ENCODE data around the gene ZBTB7C.

ZBTB7C gene

DNA sequence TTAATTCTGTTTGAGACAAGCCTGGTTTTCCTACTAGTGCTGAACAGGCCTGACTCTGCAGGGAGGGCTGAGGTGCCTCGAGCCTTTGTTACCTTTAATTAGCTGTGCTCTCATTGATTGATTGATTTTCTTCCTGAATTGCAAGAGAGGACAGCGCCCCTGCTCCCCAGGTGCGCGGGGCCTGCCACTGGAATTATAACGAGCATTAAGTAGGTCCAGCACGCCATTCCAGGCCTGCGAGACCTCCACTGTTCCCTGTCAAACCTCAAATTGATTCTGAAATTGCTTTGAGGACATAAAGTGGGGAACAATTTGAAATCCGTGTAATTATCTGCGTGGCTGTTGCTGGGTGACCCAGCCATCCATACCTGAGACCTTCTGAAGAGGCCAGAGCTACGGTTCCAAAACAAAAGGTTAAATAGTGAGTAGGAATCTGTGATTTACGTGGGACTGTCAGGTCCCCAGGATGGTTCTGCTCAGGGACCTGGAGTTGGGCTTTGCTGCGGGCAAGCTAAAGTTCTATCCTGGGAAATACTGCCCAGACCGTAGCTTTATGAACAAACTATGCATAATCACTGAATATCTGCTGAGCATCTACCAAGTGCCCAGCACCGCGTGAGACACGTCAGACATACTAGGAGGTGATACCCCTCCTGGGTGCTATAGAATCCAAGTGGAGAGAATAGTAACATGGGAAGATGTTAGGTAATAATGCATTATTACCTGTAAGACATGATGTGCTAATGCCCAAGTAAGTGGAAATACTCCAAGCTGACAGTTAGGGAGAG lies 104.1 kb downstream of the ZBTB7C start:
- Histone ChIP-seq H3K9me3 (ENCODE audit: control insufficient read depth in 1 of 2, low read length in 2 of 2) (no peaks in the 10 kb centered on the region), H3K36me3 (ENCODE audit: control insufficient read depth in 1 of 2, insufficient read depth in 2 of 2, low read length in 2 of 2) (no peaks in the 10 kb centered on the region), H3K4me1 (ENCODE audit: control insufficient read depth in 1 of 2, insufficient read depth in 2 of 2, low read length in 2 of 2) (no peaks in the 10 kb centered on the region), H3K27me3 (ENCODE audit: low read depth, low read length) (no peaks in the 10 kb centered on the region), H3K4me3 (ENCODE audit: low read depth in 1 of 2, low read length in 2 of 2) (no peak overlapping the region), H3K27ac (ENCODE audit: low read length) (no peak overlapping the region)

DNA sequence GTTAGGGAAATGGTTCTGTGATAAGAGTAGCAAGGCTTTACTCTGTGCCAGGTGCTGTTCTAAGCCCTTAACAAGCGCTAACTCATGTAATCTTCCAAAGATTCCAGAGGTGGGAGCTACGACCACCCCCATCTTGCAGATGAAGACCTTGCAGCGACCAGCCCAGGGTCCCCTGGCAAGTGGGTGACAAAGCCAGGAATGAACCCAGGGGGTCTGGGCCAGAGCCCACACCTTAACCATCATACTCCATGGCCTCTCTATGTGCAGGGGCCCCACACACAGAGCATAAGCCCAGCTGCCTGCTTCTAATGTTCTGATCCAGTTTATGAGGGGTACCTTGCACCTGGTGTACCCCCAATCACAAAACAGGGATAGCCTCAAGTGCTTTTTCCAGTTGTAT lies 105.3 kb downstream of the ZBTB7C start:
- Histone ChIP-seq H3K27me3 (ENCODE audit: low read depth, low read length) (no peaks in the 10 kb centered on the region), H3K4me3 (ENCODE audit: low read depth in 1 of 2, low read length in 2 of 2) (no peak overlapping the region), H3K4me1 (ENCODE audit: control insufficient read depth in 1 of 2, insufficient read depth in 2 of 2, low read length in 2 of 2) (no peaks in the 10 kb centered on the region), H3K27ac (ENCODE audit: low read length) (no peak overlapping the region), H3K36me3 (ENCODE audit: control insufficient read depth in 1 of 2, insufficient read depth in 2 of 2, low read length in 2 of 2) (no peaks in the 10 kb centered on the region), H3K9me3 (ENCODE audit: control insufficient read depth in 1 of 2, low read length in 2 of 2) (no peaks in the 10 kb centered on the region)

DNA sequence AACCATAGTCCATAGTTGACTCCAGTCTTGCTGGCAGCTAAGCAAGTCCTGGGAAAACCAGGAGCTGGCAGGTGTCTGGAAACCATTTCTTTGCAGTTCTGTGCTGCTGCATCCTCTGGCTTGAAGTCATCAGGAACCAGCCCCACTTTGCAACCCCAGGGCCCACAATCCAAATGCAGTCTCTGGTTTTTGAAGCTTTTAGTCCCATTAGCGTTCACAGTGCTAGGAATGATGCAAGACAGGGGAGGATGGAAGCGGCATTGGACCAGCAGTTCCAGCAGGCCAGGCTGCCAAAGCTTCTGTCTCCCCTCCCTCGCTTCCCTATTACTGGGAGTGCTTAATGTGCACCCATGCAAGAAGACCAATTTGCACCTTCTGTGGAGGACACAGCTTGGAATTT lies 106.4 kb downstream of the ZBTB7C start:
- H3K36me3 ChIP-seq (ENCODE audit: control insufficient read depth in 1 of 2, insufficient read depth in 2 of 2, low read length in 2 of 2) = no peaks in the 10 kb centered on the region
- no peaks in the 10 kb centered on the region for H3K9me3 ChIP-seq (ENCODE audit: control insufficient read depth in 1 of 2, low read length in 2 of 2)
- H3K27me3 ChIP-seq (ENCODE audit: low read depth, low read length) = no peaks in the 10 kb centered on the region
- no peak overlapping the region for H3K27ac ChIP-seq (ENCODE audit: low read length)
- no peaks in the 10 kb centered on the region for H3K4me1 ChIP-seq (ENCODE audit: control insufficient read depth in 1 of 2, insufficient read depth in 2 of 2, low read length in 2 of 2)
- H3K4me3 ChIP-seq (ENCODE audit: low read depth in 1 of 2, low read length in 2 of 2) = no peak overlapping the region

DNA sequence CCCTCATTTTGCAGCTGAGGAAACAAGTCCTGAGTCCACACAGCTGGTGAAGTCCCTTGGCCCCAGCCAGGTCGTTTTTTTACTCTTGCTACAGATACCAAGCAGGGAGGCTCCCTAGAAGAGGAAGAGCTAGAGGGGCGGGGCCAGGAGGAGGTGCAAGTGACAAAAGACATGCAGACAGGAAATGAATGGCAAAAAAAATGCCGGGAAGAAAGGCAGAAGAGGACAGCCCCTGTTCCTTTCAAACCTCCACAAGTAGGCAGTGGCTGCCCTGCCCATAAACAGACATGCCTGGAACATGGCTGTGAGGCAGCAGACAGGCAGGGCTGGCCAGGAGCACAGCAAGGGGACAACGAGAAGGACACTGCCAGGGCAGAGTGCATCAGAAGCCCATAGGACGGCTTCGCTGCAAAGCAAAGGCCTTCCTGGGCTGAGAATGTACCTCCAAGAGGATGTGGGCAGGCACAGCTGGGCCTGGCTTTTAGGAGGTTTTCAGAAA lies 108.7 kb downstream of the ZBTB7C start:
- no peaks in the 10 kb centered on the region for H3K27me3 ChIP-seq (ENCODE audit: low read depth, low read length)
- no peak overlapping the region for H3K27ac ChIP-seq (ENCODE audit: low read length)
- no peaks in the 10 kb centered on the region for H3K36me3 ChIP-seq (ENCODE audit: control insufficient read depth in 1 of 2, insufficient read depth in 2 of 2, low read length in 2 of 2)

DNA sequence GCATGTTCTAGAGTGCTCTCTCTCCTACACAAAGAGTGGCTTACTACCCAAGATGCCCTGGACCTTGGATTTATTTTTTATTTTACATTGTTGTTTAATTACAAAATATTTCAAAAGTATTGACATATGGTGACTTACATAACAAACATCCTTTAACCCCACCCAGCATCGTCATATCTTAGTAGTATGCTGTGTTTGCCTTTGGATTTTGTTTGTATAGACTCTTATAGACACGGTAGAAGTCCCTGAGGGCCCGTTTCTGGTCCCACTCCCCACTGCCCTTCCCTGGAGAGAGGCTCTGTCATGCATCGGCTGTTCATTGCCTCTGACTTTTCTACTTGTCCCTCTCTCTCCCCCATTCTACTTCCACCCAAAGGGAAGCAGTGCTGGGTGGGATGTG lies 112.0 kb downstream of the ZBTB7C start:
- Histone ChIP-seq H3K27ac (ENCODE audit: low read length) (no peak overlapping the region), H3K4me3 (ENCODE audit: low read depth in 1 of 2, low read length in 2 of 2) (no peak overlapping the region), H3K4me1 (ENCODE audit: control insufficient read depth in 1 of 2, insufficient read depth in 2 of 2, low read length in 2 of 2) (no peaks in the 10 kb centered on the region)

More for the DNA sequence above, 108.7 kb downstream of the ZBTB7C start:
- H3K9me3 ChIP-seq (ENCODE audit: control insufficient read depth in 1 of 2, low read length in 2 of 2) = no peaks in the 10 kb centered on the region
- H3K4me3 ChIP-seq (ENCODE audit: low read depth in 1 of 2, low read length in 2 of 2) = no peak overlapping the region
- no peaks in the 10 kb centered on the region for H3K4me1 ChIP-seq (ENCODE audit: control insufficient read depth in 1 of 2, insufficient read depth in 2 of 2, low read length in 2 of 2)

DNA sequence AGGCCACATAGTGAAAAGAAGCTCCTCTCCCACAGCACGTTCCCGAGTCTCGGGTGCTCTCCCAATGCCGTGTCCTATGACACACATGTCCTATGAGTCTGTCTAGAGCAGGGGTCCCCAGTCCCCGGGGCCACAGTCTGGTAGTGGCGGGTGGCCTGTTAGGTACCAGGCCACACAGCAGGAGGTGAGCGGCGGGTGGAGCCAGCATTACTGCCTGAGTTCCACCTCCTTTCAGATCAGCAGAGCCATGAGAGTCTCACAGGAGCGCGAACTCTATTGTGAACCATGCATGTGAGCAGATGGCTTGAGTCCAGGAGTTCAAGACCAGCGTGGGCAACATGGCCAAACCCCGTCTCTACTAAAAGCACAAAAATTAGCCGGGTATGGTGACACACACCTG lies 112.6 kb downstream of the ZBTB7C start:
- no peak overlapping the region for H3K4me3 ChIP-seq (ENCODE audit: low read depth in 1 of 2, low read length in 2 of 2)
- H3K27me3 ChIP-seq (ENCODE audit: low read depth, low read length) = no peaks in the 10 kb centered on the region
- H3K9me3 ChIP-seq (ENCODE audit: control insufficient read depth in 1 of 2, low read length in 2 of 2) = no peaks in the 10 kb centered on the region
- no peak overlapping the region for H3K27ac ChIP-seq (ENCODE audit: low read length)
- H3K36me3 ChIP-seq (ENCODE audit: control insufficient read depth in 1 of 2, insufficient read depth in 2 of 2, low read length in 2 of 2) = no peaks in the 10 kb centered on the region
- no peaks in the 10 kb centered on the region for H3K4me1 ChIP-seq (ENCODE audit: control insufficient read depth in 1 of 2, insufficient read depth in 2 of 2, low read length in 2 of 2)

More for the DNA sequence above, 112.0 kb downstream of the ZBTB7C start:
- Histone ChIP-seq H3K27me3 (ENCODE audit: low read depth, low read length) (no peaks in the 10 kb centered on the region), H3K9me3 (ENCODE audit: control insufficient read depth in 1 of 2, low read length in 2 of 2) (no peaks in the 10 kb centered on the region), H3K36me3 (ENCODE audit: control insufficient read depth in 1 of 2, insufficient read depth in 2 of 2, low read length in 2 of 2) (no peaks in the 10 kb centered on the region)

DNA sequence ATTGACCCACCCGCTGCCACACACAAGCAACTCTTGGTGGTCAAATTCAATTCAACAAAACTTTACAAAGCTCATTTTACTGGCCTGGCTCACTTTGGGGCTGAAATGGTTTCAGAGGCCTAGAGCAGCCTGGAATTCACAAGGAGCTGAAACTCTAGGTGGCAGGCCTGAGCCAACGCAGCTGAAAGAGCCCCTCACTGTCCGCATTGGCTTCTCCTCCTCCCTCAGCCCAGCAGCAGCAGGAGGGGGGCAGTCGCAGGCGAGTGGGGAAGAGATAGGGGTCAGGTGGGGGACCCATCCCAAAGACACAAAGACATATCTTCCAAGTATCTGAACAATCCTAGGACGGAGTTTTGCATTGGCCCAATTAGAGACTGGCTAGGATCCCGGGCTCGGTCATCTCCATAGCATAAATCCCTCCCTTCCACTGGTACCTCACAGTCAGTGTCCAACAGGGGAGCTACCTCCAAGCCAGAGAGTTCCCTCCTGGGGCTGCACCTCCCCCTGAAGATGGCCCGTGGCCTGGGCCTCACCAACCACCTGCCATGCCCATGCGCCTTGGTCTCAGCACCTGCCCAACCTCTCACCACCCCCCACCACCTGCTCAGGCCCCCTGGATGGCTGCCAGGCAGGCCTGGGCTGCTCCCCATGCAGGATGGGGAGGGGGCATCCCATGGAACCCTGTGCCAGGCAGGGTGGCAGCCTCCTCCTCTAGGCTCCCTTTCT lies 113.4 kb downstream of the ZBTB7C start:
- Histone ChIP-seq H3K4me3 (ENCODE audit: low read depth in 1 of 2, low read length in 2 of 2) (no peak overlapping the region), H3K9me3 (ENCODE audit: control insufficient read depth in 1 of 2, low read length in 2 of 2) (no peaks in the 10 kb centered on the region), H3K4me1 (ENCODE audit: control insufficient read depth in 1 of 2, insufficient read depth in 2 of 2, low read length in 2 of 2) (no peaks in the 10 kb centered on the region), H3K27ac (ENCODE audit: low read length) (no peak overlapping the region), H3K27me3 (ENCODE audit: low read depth, low read length) (no peaks in the 10 kb centered on the region), H3K36me3 (ENCODE audit: control insufficient read depth in 1 of 2, insufficient read depth in 2 of 2, low read length in 2 of 2) (no peaks in the 10 kb centered on the region)

DNA sequence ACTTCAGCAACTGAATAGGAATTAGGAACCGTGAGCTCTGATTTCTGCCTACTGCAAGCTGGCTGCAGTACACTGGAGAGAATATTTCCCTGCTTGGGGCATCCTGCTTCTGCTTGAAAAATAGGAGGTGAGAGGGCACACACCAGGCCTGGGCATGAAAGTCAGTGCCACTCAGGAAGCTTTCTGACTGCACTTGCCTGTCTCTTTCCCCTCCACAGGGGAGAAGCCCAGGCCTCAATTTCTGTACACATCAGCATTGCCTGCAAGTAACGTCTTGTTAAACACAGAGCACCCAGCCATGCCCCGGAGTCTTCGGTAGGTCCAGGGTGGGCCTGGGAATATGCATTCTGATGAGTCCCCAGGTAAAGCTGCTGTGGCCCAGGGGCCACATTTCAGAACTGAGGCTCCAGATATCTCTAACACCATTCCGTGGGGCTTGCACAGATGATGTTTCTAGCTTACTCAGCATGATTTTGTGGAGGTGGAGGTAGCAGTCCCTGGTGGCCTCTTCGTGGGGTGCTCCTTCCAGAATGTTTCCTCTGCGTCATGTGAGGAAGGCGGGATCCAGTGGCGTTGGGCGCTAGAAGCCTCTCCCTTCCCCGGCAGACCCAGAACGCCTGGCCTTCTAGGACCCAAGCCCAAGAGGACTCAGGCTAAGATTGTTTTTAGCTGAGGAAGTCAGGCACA lies 114.1 kb downstream of the ZBTB7C start:
- Histone ChIP-seq H3K9me3 (ENCODE audit: control insufficient read depth in 1 of 2, low read length in 2 of 2) (no peaks in the 10 kb centered on the region), H3K4me3 (ENCODE audit: low read depth in 1 of 2, low read length in 2 of 2) (no peak overlapping the region), H3K36me3 (ENCODE audit: control insufficient read depth in 1 of 2, insufficient read depth in 2 of 2, low read length in 2 of 2) (no peaks in the 10 kb centered on the region), H3K27ac (ENCODE audit: low read length) (no peak overlapping the region), H3K4me1 (ENCODE audit: control insufficient read depth in 1 of 2, insufficient read depth in 2 of 2, low read length in 2 of 2) (no peaks in the 10 kb centered on the region), H3K27me3 (ENCODE audit: low read depth, low read length) (no peaks in the 10 kb centered on the region)

DNA sequence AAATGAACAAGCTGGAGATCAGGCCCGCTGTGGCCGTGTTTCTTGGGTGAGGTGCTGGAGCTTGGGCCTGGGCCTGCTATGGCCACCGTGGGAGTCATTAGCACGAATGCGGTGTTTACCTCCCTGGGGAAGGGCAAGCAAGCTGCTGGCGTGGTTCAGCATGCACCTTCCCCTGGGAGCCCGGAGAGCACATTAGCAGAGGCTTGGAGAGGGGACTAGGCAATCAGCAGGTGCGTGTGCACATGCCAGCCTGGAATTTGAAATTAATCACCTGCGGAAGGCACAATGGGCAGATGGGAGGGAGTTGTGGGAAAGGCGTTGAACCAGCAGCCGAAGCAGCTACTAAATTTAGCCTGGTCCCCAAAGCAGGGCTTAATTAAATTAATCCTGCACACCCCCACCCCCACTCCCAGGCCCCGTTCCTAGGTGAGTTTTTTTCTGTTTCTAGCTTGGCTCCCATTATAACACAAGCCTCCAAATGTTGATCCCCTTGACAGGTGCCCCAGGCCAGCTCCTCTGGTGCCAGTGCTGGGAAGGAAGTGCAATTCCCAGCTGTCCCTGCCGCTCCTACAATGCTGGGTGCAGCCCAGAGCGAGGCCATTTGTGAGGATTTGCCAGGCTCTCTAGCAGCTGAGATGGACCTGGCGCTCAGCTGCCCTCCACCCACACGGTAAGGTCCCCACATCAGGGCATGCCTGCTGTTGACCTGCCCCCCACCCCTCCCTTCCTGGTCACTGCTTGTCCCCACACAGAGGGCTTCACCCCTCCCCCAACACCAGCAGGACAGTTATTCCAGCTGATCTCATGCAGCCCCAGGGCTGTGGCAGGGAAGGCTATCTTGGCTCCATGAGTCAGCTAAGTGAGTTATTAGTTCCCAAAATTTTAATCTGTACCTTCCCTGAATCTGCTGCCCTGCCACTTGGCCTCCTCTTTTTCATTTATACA lies 115.0 kb downstream of the ZBTB7C start:
- Histone ChIP-seq H3K4me3 (ENCODE audit: low read depth in 1 of 2, low read length in 2 of 2) (no peak overlapping the region), H3K27ac (ENCODE audit: low read length) (no peak overlapping the region), H3K27me3 (ENCODE audit: low read depth, low read length) (no peaks in the 10 kb centered on the region), H3K9me3 (ENCODE audit: control insufficient read depth in 1 of 2, low read length in 2 of 2) (no peaks in the 10 kb centered on the region), H3K4me1 (ENCODE audit: control insufficient read depth in 1 of 2, insufficient read depth in 2 of 2, low read length in 2 of 2) (no peaks in the 10 kb centered on the region), H3K36me3 (ENCODE audit: control insufficient read depth in 1 of 2, insufficient read depth in 2 of 2, low read length in 2 of 2) (no peaks in the 10 kb centered on the region)

DNA sequence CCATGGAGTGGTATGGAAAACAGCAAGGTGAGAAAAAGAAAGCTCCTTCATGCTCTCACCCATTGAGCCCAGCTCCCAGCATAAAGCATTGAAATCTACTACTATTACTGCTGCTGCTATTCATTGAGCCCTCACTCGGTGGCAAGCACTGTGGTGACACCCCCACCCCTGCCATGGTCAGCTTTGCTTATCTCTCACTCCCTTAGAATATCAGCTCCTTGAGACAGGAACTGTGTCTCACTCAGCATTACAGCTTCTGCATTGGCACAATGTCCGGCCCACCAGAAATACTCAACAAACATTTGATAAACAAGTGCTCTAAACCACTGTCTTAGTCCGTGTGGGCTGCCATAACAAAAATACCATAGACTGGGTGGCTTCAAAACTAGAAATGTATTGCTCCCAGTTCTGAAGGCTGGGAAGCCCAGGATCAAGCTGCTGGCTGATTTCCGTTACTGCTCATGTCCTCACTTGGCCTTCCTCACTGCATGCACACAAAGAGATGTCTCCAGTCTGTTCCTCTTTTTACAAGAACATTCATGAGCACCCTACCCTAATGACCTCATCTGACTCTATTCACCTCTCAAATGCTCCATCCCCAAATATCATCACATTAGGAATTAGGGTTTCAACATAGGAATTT lies 116.3 kb downstream of the ZBTB7C start:
- H3K4me3 ChIP-seq (ENCODE audit: low read depth in 1 of 2, low read length in 2 of 2) = no peak overlapping the region
- H3K27ac ChIP-seq (ENCODE audit: low read length) = no peak overlapping the region
- H3K9me3 ChIP-seq (ENCODE audit: control insufficient read depth in 1 of 2, low read length in 2 of 2) = no peaks in the 10 kb centered on the region
- no peaks in the 10 kb centered on the region for H3K27me3 ChIP-seq (ENCODE audit: low read depth, low read length)
- H3K4me1 ChIP-seq (ENCODE audit: control insufficient read depth in 1 of 2, insufficient read depth in 2 of 2, low read length in 2 of 2) = no peaks in the 10 kb centered on the region
- H3K36me3 ChIP-seq (ENCODE audit: control insufficient read depth in 1 of 2, insufficient read depth in 2 of 2, low read length in 2 of 2) = no peaks in the 10 kb centered on the region
